ENCODE results near the gene PXT1. TPM values are rescaled to one million over a fixed set of nuclear protein-coding genes. Genes with fewer than 3 reads are reported as not detected.
A peak's percentile ranks its signal among the peaks of the same experiment; 100 is the strongest.
"Not testable (repeated sequence)": the region's sequence is repeated elsewhere in the genome, so short reads cannot be mapped to it uniquely, and the experiment has no call there.

The PXT1 gene
- total RNA-seq, 1 donor = not detected

GRCh38 chr6:36422714-36423100, 19.9 kb downstream of the PXT1 start:
- TF ChIP-seq CTCF (IDR thresholded peaks at IDR 0.05; ENCODE audit: insufficient read depth, low read length) = no peak
- peak overlapping the region; percentile 76 for H3K4me3 ChIP-seq (ENCODE audit: low read depth, low read length)
- DNase-seq (ENCODE audit: low read depth) = no peak

- no peak for DNase-seq (ENCODE audit: low read depth)
These were observed 23.3 kb downstream of the PXT1 start for GRCh38 chr6:36419310-36419709.

GRCh38 chr6:36418558-36418957, 24.1 kb downstream of the PXT1 start:
- no peak for DNase-seq (ENCODE audit: low read depth)
- TF ChIP-seq CTCF (IDR thresholded peaks at IDR 0.05; ENCODE audit: insufficient read depth, low read length) = no peak
- no peak overlapping the region for H3K4me3 ChIP-seq (ENCODE audit: low read depth, low read length)

More at GRCh38 chr6:36419310-36419709, 23.3 kb downstream of the PXT1 start:
- H3K4me3 ChIP-seq (ENCODE audit: low read depth, low read length) = no peak overlapping the region
- no peak for TF ChIP-seq CTCF (IDR thresholded peaks at IDR 0.05; ENCODE audit: insufficient read depth, low read length)

GRCh38 chr6:36414481-36414880, 28.2 kb downstream of the PXT1 start:
- no peak for TF ChIP-seq CTCF (IDR thresholded peaks at IDR 0.05; ENCODE audit: insufficient read depth, low read length)
- DNase-seq (ENCODE audit: low read depth) = peak; percentile 31
- H3K4me3 ChIP-seq (ENCODE audit: low read depth, low read length) = no peak overlapping the region

- H3K4me3 ChIP-seq (ENCODE audit: low read depth, low read length) = no peak overlapping the region
- no peak for DNase-seq (ENCODE audit: low read depth)
- no peak for TF ChIP-seq CTCF (IDR thresholded peaks at IDR 0.05; ENCODE audit: insufficient read depth, low read length)
These were observed 28.9 kb downstream of the PXT1 start for GRCh38 chr6:36413489-36414480.

- DNase-seq (ENCODE audit: low read depth); H3K4me3 ChIP-seq (ENCODE audit: low read depth, low read length): not testable (repeated sequence)
These were observed 32.9 kb downstream of the PXT1 start for GRCh38 chr6:36409718-36410117.

- no peak for TF ChIP-seq CTCF (IDR thresholded peaks at IDR 0.05; ENCODE audit: insufficient read depth, low read length)
- DNase-seq (ENCODE audit: low read depth) = no peak
- H3K4me3 ChIP-seq (ENCODE audit: low read depth, low read length) = no peak overlapping the region
These were observed 38.5 kb downstream of the PXT1 start for GRCh38 chr6:36404164-36404563.

All from fibroblast of the aortic adventitia (primary cell).